GM13976 (cell line): ENCODE data around the gene CHST6.

Source experiments
- DNase-seq: peaks from one replicate; pipeline ENCODE4 v3.0.0; 2012; ENCODE audit warnings: low spot score
- in situ Hi-C: fragments of 300-500 bp; cut with MboI; formaldehyde crosslinking; loops from one replicate; pipeline ENCODE4 v1.12.0; 2022; ENCODE audit warnings: low sequenced_read_pairs, mixed read lengths, inconsistent platforms; ENCODE audit not compliant: unreplicated experiment
- TF ChIP-seq, protein P1 (sequence below): IDR thresholded peaks from 2 replicates; pipeline ENCODE4 v1.5.1; 2012; ENCODE audit warnings: borderline replicate concordance, mild to moderate bottlenecking; ENCODE audit not compliant: insufficient read depth; ENCODE audit errors: extremely low read depth, missing control alignments, control extremely low read depth

The CHST6 gene

DNA sequence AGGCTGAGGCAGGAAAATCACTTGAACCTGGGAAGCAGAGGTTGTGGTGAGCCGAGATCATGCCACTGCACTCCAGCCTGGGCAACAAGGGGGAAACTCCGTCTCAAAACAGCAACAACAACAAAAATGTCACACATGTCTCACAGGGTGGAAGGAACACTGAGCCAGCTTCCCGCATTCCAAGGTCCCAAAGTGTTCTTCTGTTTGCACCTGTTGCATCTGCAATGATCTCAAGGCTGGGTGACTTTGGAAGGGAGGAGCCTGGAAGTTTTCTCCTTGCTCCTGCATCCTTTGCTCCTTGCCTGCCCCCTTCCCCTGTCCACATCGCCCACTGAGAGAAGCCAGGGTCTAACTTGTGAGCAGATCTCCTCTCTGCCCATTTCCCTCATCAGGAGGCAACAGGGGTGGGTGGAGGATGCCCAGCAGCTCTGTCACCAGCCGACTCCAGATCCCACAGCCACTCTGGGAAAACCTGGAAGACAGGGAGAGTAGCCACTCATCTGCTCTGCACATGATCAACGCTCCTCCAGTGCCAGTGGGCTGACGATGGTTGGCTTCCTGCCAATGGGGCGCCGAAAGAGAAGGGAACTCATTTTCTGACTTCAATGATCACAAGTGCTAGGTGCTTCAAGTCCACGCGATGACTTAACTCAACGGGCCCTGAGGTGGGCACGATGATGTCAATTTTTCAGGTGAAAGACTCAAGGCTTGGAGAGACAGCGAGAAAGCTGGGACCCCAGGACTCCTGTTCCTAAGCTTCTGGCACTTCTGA is 12.6 kb downstream of the CHST6 start:
- in situ Hi-C loops = loop anchor here (10.0 kb wide), 1 partner anchor 282 kb away; no protein-coding TSS in a partner anchor
- TF ChIP-seq, protein P1, sequence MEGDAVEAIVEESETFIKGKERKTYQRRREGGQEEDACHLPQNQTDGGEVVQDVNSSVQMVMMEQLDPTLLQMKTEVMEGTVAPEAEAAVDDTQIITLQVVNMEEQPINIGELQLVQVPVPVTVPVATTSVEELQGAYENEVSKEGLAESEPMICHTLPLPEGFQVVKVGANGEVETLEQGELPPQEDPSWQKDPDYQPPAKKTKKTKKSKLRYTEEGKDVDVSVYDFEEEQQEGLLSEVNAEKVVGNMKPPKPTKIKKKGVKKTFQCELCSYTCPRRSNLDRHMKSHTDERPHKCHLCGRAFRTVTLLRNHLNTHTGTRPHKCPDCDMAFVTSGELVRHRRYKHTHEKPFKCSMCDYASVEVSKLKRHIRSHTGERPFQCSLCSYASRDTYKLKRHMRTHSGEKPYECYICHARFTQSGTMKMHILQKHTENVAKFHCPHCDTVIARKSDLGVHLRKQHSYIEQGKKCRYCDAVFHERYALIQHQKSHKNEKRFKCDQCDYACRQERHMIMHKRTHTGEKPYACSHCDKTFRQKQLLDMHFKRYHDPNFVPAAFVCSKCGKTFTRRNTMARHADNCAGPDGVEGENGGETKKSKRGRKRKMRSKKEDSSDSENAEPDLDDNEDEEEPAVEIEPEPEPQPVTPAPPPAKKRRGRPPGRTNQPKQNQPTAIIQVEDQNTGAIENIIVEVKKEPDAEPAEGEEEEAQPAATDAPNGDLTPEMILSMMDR = no peak

DNA sequence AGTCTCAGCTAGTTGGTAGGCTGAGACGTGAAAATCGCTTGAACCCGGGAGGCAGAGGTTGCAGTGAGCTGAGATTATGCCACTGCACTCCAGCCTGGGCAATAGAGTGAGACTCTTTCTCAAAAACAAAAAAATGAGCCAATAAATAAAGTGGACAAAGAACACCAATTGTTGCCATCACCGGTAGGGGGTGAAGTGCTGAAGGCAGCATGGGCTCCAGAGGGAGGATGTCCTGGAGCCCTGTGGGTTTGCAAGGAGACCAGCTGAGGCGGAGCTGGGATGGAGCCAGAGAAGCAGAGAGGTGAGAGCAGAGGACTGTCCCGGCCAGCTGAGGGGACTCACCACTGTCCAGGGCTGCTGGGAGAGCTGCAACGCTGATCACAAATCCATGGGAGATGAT is 13.8 kb downstream of the CHST6 start:
- TF ChIP-seq, protein P1 = no peak
- no peak for DNase-seq
- in situ Hi-C loops = loop anchor here (10.0 kb wide), 1 partner anchor 283 kb away; no protein-coding TSS in a partner anchor

More for the DNA sequence above, 12.6 kb downstream of the CHST6 start:
- no peak for DNase-seq

DNA sequence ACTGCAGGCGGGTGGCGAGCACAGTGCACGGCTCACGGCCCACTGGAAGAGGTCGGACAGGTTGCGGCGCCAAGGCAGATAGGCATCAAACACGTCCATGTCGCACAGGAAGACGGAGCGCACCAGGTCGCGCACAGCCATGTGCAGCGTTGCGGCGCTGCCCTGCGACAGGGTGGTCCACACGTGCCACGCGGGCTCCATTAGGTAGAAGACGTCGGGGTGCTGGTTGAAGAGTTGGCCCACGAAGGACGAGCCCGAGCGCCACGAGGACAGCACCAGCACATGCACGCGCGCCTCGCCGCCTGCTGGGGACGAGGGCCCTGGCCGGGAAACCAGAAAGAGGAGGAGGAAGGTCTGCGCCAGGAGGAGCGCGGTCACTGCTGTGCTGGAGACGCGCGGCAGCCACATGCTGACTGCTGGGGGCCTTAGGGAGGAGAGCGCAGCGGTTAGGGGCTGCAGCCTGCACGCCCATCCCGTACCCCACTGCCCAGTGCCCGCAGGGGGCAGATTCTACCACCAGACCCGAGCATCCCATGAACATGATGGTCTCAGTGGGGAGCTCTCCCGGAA is 15.7 kb downstream of the CHST6 start:
- TF ChIP-seq, protein P1 = no peak
- in situ Hi-C loops = no loop called here

DNA sequence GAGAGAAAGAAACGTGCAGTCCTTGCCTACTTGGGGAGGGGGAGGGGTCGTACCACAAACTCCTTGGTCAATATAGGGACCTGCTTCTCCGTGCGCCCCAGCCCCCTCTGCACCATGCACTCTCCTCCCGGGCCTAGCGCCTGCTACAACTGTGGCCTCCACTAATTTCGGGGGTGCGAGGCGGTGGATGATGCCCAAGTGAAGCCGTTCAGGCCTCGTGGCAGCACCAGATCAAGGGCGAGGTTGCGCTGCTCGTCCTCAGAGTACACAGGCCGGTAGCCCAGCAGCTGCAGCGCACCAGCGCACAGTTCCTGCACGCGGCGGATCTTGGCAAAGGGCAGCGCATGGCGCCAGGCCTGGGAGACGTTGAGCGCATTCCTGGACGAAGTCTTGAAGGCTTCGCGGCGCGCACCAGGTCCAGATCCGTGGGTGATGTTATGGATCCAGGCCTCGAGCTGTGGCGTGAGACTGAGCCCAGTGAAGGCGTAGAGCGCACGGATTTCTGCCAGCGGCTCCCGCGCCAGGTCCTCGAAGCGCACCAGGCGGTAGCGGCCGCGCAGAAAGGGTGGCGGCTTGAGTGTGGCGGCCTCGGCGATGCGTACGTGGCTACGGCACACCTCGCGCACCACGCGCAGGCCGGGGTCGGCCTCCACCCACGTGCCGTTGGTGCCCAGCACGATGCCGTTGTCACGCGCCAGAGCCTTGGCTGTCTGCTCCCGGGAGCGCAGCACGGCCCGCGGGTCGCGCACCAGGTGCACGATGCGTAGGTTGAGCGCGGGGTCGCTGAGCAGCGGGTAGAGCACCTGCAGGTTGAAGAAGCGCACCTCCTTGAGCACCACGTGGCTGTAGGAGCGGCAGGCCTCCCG is 16.5 kb downstream of the CHST6 start:
- in situ Hi-C loops = no loop called here
- DNase-seq = no peak
- TF ChIP-seq, protein P1 = no peak

More for the DNA sequence above, 15.7 kb downstream of the CHST6 start:
- DNase-seq = no peak

DNA sequence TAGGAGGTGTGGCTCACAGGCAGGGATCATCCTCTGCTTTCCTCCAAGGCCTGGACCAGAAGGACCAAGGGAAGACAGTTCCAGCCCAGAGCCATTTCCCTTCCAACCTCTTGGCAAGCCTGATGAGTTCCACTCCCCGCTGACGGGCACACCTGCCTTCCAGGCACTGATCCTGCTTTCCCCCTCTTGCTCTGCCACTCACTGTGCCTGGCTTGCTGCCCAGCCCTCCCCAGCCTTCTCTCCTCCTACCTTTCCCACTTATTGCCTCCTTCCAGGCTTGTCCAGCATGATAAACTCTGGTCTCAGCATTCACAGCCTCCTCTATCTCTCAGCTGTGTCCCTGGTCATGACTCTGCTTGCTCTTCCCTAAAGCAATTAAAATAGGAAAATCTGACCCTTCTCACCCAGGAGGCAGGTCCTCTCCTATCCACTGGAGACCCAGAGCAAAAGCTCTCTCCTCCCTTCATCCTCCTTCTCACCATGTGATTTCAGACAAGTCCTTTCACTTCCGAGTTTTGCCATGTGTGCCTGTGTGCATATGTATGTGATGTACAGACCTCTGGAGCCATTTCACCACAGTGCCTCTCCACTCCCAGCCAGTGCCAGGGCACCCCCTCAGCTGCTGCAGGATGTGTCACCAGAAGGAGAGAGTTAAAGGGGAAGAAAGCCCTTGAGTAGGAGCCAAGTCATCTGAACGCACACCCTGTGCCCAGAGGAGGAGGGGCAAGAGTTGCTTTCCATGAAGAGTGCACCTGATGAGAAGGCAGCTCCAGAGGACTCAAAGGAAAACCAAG is 17.4 kb downstream of the CHST6 start:
- in situ Hi-C loops = no loop called here
- no peak for DNase-seq
- TF ChIP-seq, protein P1 = no peak
